Hypothalamus (tissue), 51 donors: Measurements from ENCODE around the gene EPHX1.

Experiments
- DNase-seq, 51 donors: peaks; one replicate each; lab custom pipeline; 2025; lab: John Stamatoyannopoulos, UW

The EPHX1 gene

GRCh38 chr1:225891229-225891972, 81.5 kb downstream of the EPHX1 start:
- DNase-seq, result no peak

DNA sequence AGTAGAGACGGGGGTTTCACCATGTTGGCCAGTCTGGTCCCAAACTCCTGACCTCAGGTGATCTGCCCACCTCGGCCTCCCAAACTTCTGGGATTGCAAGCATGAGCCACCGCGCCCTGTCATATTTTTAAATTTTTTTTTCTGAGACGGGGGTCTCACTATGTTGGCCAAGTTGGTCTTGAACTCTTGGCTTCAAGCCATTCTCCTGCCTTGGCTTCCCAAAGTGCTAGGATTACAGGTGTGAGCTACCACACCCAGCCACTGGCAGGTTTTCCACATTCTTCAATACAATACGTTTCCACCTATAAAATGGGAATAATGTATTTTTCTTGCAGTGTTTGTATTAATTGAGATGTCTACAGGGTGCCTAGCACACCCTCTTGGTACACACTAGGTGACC, 82.4 kb downstream of the EPHX1 start:
- DNase-seq, result no peak
